Activated T-helper 1 cell treated with anti-CD3 and anti-CD28 coated beads, Interleukin-2, amount 50 U/mL, for 16 hours (primary cell): ENCODE results near the gene SLC1A6.
"Not testable (repeated sequence)": the region's sequence is repeated elsewhere in the genome, so short reads cannot be mapped to it uniquely, and the experiment has no call there.

Experiments
- DNase-seq, 2 donors: peaks; one replicate each; pipeline ENCODE4 v3.0.0-alpha.2; 2020; ENCODE audit warnings: low read depth in 1 of 2, low spot score in 1 of 2

The SLC1A6 gene

DNA sequence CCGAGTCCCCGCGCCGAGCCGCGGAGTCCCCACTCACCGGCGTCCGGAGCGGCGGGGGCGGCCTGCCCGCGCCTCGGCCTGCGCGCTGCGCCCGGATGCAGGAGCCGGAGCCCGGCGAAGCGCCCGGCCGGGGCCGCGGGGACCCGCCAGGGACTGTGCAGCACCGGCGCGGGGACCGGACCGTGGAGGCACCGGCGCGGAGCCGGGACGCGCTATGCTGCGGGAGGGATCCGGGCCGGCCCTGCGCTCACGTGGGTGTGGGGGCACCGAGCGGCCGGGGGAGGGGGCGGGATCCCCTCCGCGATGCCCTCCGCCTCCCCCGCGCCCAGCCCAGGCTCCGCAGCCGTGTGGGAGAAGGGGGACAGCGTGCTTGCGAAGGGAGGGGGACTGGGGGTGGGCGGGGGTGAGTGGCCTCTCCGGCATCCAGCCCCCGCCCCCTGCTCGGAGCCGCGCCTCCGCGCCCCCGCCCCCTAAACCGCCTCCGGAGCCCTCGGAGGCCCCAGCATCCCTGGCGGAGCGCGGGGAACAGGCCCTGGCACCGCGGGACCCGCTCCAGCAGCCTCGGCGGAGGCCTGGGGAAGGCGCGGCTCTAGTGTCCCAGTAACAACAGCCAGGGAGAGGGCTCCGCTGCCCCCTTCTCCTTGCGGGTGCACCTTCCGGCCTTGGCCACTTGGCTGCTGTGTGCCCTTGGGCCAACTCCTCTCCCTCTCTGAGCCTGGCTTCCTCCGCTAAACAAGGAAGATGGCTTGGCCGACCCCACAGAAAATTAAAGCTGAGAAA lies at the start of gene SLC1A6:
SLC1A6 (minus strand) TSS at position 389 of the 780 bp plus-strand sequence. CDS start 6,954 bp downstream, outside the sequence.
- no peak for DNase-seq

- DNase-seq = no peak
These were observed 48.8 kb upstream of the SLC1A6 start for GRCh38 chr19:15028490-15028889.

DNA sequence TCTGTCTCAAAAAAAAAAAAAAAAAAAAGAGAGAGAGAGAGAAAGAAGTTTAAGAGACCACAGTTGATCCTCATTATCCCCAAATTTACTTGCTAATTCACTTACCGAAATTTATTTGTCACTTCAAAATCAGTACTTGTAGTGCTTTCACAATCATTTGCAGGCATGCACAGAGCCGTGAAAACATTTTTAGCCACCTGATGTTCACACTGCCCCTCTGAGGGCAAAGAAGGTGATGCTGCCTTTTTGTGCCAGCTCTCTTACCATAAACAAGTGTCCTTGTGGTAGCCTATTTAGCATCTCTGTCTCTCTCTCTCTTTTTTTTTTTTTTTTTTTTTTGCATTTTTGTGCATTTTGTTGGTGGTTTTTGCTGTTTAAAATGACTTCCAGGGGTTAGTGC lies 45.6 kb upstream of the SLC1A6 start:
- no peak for DNase-seq

DNA sequence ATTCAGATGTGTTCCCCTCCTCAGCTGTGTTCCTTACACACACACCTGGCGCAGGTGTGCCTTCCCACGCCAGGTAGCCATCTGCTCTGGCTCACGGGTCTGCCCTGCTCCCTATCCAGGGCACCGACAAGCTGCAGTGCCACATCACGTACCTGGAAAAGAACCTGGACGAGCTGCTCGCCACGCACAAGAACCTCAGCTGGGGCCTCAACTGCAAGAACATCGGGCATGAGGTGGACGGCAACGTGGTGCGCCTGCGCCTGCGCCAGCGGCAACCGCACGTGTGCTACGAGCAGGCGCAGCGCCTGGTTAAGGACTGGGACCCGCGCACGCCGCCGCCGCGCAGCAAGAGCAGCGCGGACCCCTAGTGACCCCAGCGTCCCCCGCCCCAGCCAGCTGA lies 43.1 kb upstream of the SLC1A6 start:
- DNase-seq = no peak

DNA sequence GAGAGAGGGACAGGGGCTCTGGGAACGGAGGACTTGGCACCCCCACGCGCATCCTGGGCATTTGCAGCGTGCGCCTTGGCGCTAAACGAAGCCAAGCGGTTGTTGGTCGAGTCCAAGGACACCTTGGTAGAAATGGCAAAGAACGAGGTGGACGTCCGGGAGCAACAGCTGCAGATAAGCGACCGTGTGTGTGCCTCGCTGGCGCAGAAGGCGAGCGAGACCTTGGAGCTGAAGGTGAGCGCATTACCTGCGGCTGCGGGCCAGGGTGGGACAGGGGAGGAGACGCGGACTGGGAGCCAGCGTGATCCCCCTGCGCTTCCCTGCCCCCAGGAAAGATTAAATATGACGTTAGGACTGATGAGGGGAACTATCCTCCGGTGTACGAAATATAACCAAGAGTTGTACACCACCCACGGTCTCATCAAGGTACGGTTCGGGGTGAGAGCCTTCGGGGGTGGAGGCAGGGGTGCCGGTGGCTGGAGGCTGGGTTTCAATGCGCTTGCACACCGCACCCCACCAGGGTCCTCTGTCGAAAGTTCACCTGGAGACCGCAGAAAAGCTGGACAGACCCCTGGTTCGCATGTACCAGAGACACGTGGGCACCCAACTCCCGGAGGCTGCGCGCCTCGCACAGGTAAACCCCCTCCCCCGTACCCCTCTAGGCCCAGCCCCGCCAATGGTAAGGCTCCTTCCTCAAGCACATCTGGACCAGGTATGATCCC lies 41.8 kb upstream of the SLC1A6 start:
- DNase-seq = no peak

- DNase-seq = not testable (repeated sequence)
These were observed 39.2 kb upstream of the SLC1A6 start for GRCh38 chr19:15018836-15019235.

GRCh38 chr19:15015946-15016542 lies 36.4 kb upstream of the SLC1A6 start:
- no peak for DNase-seq

- DNase-seq = no peak
These were observed 34.9 kb upstream of the SLC1A6 start for GRCh38 chr19:15014579-15014978.

GRCh38 chr19:15010501-15011300 lies 31.0 kb upstream of the SLC1A6 start:
- DNase-seq = no peak

DNA sequence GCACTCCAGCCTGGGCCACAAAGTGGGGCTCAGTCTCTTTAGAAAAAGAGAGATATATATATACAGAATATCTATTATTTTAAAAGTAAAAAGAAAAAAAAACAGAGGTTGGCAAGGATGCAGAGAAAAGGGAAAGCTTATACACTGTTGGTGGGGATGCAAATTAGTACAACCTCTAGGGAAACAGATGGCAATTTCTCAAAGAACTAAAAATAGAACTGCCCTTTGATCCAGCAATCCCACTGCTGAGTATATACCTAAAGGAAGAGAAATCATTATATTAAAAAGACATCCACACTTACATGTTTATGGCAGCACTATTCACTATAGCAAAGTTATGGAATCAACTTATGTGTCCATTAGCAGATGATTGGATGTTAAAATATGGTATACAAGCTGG lies 28.6 kb upstream of the SLC1A6 start:
- DNase-seq = no peak

GRCh38 chr19:14997981-14998380 lies 18.3 kb upstream of the SLC1A6 start:
- no peak for DNase-seq

GRCh38 chr19:14992780-14993179 lies 13.1 kb upstream of the SLC1A6 start:
- no peak for DNase-seq

DNA sequence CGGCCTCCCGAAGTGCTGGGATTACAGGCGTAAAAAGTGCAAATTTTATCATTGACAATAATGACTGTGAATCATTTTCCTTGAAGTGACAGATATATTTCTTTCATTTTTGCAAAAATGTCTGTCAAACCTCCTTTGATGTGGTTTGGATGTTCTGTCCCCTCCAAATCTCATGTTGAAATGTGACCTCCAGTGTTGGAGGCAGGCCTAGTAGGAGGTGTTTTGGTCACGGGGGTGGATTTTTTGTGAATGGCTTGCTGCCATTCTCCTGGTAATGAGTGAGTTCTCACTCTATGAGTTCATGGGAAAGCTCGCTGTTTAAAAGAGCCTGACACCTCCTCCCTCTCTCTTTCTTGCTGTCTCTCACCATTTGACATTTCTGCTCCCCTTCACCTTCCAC lies 5.5 kb upstream of the SLC1A6 start:
- no peak for DNase-seq

- no peak for DNase-seq
These were observed 1.4 kb downstream of the SLC1A6 start for GRCh38 chr19:14978161-14978776.

DNA sequence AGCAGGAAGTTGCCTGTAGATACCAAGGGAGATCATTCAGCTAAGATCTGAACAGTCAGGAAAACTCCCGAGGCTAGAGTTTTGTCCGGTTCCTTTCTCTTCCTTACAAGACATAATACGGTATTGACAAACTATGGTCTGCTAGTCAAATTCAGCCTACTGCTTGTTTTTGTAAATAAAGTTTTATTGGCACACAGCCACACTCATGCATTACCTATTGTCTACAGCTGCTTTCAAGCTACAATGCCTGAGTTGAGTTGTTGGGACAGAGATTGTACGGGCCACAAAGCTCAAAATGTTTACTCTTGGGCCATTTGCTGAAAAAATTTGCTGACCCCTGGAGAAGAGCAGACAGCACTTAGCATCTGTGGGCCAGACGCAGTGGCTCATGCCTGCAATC lies 2.5 kb downstream of the SLC1A6 start:
- no peak for DNase-seq

DNA sequence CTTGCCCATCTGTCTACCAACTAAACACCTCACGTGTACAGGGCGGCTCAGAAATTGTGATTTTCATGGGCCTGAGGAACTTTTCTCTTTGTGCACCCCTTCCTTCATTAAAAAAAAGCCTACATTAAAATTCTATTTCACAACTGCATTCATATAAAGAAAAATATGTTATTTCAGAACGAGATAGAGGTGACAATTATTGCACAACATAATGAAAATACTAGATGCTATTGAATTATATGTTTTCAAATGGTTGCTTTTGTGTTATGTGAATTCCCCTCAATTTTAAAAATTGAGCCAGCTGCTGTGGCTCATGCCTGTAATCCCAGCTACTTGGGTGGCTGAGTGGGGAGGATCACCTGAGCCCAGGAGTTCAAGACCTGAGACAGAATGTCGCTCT lies 5.2 kb downstream of the SLC1A6 start:
- DNase-seq = no peak

DNA sequence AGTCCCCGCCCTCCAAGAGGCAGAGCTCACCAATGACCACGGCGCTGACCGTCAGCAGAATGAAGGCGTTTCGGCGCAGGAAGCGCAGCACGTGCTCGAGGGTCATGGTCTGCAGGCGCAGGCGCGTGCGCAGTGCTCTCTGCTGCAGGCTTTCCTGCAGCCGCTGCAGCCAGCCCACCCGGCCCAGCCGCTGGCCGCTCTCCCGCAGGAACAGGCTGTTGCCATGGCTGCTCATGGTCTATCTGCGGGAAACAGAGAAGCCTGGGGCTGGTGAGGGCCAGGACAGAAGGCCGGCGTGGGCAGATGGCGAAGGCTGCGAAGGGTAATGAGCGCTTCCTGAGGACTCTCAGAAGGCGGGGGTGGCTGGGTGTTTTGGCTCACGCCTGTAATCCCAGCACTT lies 7.0 kb downstream of the SLC1A6 start:
- DNase-seq = no peak

DNA sequence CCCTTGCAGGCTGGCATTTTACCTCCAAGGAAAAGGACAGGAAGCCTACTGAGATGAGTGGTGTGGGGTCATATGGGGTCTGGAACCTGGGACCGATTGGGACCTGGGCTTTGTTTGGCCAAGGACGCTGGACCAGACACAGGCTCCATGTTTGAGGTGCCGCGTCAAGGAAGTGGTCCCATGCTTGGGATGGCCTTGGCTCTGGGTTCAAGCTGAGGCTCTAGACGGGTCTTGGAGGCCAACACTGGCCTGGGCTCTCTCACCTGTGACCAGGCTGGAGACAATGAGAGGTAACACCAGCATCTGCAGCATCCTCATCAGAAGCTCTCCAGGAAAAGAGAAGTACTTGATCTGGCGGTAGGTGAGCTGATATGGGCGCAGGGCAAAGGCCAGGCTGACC lies 8.2 kb downstream of the SLC1A6 start:
- DNase-seq = no peak

DNA sequence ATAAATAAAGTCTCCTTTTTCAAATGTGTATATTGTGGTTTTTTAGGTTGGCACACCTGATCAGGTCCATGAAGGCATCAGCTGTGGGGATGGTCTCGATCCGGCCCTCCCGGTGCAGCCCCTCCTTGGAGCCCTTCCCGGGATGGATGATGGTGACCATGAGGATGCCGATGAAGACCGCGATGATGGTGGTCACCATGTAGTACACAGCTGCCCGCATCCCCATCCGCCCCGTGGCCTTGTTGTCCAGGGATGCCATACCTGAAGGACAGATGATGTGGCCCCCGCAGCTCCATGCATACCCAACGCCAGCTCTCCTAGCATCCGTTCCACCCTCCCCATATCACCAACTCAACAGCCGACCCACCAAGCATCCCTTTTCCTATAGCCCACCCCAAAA lies 11.4 kb downstream of the SLC1A6 start:
- DNase-seq = no peak

GRCh38 chr19:14961956-14962685 lies 17.5 kb downstream of the SLC1A6 start:
- no peak for DNase-seq
